Tibial nerve (tissue), 4 donors: Measurements from ENCODE around the gene DOK6.

ENCODE experiments used
- EP300 ChIP-seq, 2 donors: sonication (generic); formaldehyde crosslinking; IDR thresholded peaks; one replicate each; pipeline ENCODE4 v1.6.1; 2017; ENCODE audit warnings: antibody characterized with exemption in 2 of 2, mild to moderate bottlenecking in 1 of 2
- POLR2A ChIP-seq, 2 donors: fragments of 450-650 bp; IDR thresholded peaks; one replicate each; pipeline ENCODE4 v1.6.1; 2017; ENCODE audit warnings: antibody characterized with exemption in 2 of 2, mild to moderate bottlenecking in 2 of 2, moderate library complexity in 2 of 2
- TF ChIP-seq, protein P1 (sequence below), 5 experiments: fragments of 200-600 bp in 3 of 5; fragments of 450-650 bp in 2 of 5; sonication (generic) in 3 of 5; IDR thresholded peaks; one replicate each; pipeline ENCODE4 v1.5.1; 2016 to 2019; ENCODE audit warnings: antibody characterized with exemption in 5 of 5, mild to moderate bottlenecking in 3 of 5, moderate library complexity in 2 of 5

DNA sequence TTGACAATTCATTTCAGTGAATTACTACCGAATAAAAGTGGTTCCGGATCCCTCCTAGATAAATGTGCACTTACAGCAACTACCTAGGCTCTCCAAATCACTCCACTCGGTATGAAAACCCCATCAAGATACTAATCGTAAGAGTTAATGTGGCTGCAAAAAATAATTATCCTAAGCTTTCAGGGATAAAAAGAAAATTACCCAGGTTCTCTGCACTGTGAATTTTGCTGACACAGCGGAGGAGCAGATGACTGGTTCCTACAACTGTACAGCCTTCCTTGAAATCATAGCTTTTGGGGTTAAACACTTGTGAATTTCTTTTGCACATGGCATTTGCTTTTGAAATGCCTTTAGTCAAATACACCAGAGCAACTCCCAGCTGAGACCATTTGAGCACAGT lies 442.3 kb downstream of the DOK6 start:
- TF ChIP-seq, protein P1, sequence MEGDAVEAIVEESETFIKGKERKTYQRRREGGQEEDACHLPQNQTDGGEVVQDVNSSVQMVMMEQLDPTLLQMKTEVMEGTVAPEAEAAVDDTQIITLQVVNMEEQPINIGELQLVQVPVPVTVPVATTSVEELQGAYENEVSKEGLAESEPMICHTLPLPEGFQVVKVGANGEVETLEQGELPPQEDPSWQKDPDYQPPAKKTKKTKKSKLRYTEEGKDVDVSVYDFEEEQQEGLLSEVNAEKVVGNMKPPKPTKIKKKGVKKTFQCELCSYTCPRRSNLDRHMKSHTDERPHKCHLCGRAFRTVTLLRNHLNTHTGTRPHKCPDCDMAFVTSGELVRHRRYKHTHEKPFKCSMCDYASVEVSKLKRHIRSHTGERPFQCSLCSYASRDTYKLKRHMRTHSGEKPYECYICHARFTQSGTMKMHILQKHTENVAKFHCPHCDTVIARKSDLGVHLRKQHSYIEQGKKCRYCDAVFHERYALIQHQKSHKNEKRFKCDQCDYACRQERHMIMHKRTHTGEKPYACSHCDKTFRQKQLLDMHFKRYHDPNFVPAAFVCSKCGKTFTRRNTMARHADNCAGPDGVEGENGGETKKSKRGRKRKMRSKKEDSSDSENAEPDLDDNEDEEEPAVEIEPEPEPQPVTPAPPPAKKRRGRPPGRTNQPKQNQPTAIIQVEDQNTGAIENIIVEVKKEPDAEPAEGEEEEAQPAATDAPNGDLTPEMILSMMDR (IDR thresholded peaks at IDR 0.05): no peak
- TF ChIP-seq POLR2A (IDR thresholded peaks at IDR 0.05) (no peak), EP300 (IDR thresholded peaks at IDR 0.05) (no peak)
